GM13977 (cell line): ENCODE data around the gene SLC25A48.

Experiments
- DNase-seq: peaks from one replicate; pipeline ENCODE4 v3.0.0; 2012; ENCODE audit warnings: low spot score
- CTCF ChIP-seq: IDR thresholded peaks from 2 replicates; pipeline ENCODE4 v1.5.1; 2012; ENCODE audit warnings: mild to moderate bottlenecking, control low read depth; ENCODE audit not compliant: insufficient read depth; ENCODE audit errors: extremely low read depth, missing control alignments
- in situ Hi-C: fragments of 300-500 bp; cut with MboI; formaldehyde crosslinking; loops from one replicate; pipeline ENCODE4 v1.12.0; 2022; ENCODE audit warnings: low sequenced_read_pairs, low pct_unique_long_range_greater_than_20kb, mixed read lengths, inconsistent platforms; ENCODE audit not compliant: unreplicated experiment

The SLC25A48 gene

GRCh38 chr5:135864503-135865435 is 30.3 kb downstream of the SLC25A48 start:
- DNase-seq = no peak
- in situ Hi-C loops = no loop called here

GRCh38 chr5:135866016-135866415 is 31.6 kb downstream of the SLC25A48 start:
- no peak for TF ChIP-seq CTCF
- in situ Hi-C loops = no loop called here
- no peak for DNase-seq

More at GRCh38 chr5:135864503-135865435, 30.3 kb downstream of the SLC25A48 start:
- no peak for TF ChIP-seq CTCF

- in situ Hi-C loops = no loop called here
- no peak for DNase-seq
These were observed 33.1 kb downstream of the SLC25A48 start for GRCh38 chr5:135867599-135867998.

GRCh38 chr5:135868681-135869080 is 34.2 kb downstream of the SLC25A48 start:
- DNase-seq = no peak
- TF ChIP-seq CTCF = no peak
- in situ Hi-C loops = no loop called here

More at GRCh38 chr5:135867599-135867998, 33.1 kb downstream of the SLC25A48 start:
- no peak for TF ChIP-seq CTCF

GRCh38 chr5:135869276-135869675 is 34.8 kb downstream of the SLC25A48 start:
- DNase-seq = no peak
- in situ Hi-C loops = no loop called here
- TF ChIP-seq CTCF = no peak

- in situ Hi-C loops = no loop called here
- DNase-seq = no peak
- TF ChIP-seq CTCF = no peak
These were observed 35.5 kb downstream of the SLC25A48 start for GRCh38 chr5:135869935-135870334.
